Psoas muscle (tissue), 8 donors: Measurements from ENCODE around the gene TCF15. TPM values are rescaled to one million over a fixed set of nuclear protein-coding genes. Genes with fewer than 3 reads are reported as not detected.

ENCODE experiments used
- ATAC-seq, 4 donors: fragments of 200-7000 bp; cut with Tn5 transposase; one replicate each; pipeline ENCODE4 v1.9.1; 2020; ENCODE audit warnings: moderate library complexity in 3 of 4, mild to moderate bottlenecking in 2 of 4
- DNase-seq, 2 donors: peaks; one replicate each; pipeline ENCODE4 v3.0.0-alpha.2; 2020
- H3K27ac ChIP-seq: fragments of 200-600 bp; one replicate; pipeline ENCODE4 v1.8.0; 2022
- H3K27me3 ChIP-seq, 3 donors: fragments of 200-600 bp in 1 of 3; one replicate each; pipeline versions ENCODE4 v1.6.1 to v1.8.0; 2013 to 2022; ENCODE audit warnings: low read length in 2 of 3, mild to moderate bottlenecking in 2 of 3, moderate library complexity in 1 of 3; ENCODE audit not compliant: insufficient read depth in 3 of 3
- H3K36me3 ChIP-seq, 2 donors: fragments of 200-600 bp in 1 of 2; one replicate each; pipeline versions ENCODE4 v1.6.1 to v1.8.0; 2013 to 2022; ENCODE audit warnings: low read depth in 1 of 2, mild to moderate bottlenecking in 1 of 2, moderate library complexity in 1 of 2; ENCODE audit not compliant: insufficient read depth in 1 of 2
- H3K4me1 ChIP-seq: fragments of 200-600 bp; one replicate; pipeline ENCODE4 v1.8.0; 2022
- H3K4me3 ChIP-seq: fragments of 200-600 bp; one replicate; pipeline ENCODE4 v1.8.0; 2022; ENCODE audit warnings: mild to moderate bottlenecking
- H3K9me3 ChIP-seq: fragments of 200-600 bp; one replicate; pipeline ENCODE4 v1.8.0; 2022
- WGBS, 3 donors: extraction: QIAGEN DNeasy Blood & Tissue Kit; methylation state at CpG; one replicate each; pipeline versions ENCODE4 v1.1.6 to v1.1.7; 2013; 5-methylcytosine and 5-hydroxymethylcytosine counted together
- intact Hi-C, 2 donors: fragments of 100-400 bp; cut with DNase I; formaldehyde crosslinking; loops; one replicate each; pipeline versions ENCODE4 v1.11.0 to v1.14.2; 2022
- polyA plus RNA-seq, 3 donors: library from polyadenylated mRNA; stranded (reverse); fragments of 200-250 nt; gene quantifications; one replicate each; pipeline ENCODE4 v1.2.3, GENCODE V29; 2013
- total RNA-seq, 4 donors: library from RNA; stranded (reverse); fragmentation: NEBNext Ultra II Directional in 2 of 4; extraction: Animal tissue kit (Norgen Biotek cat#: 25700) in 2 of 4; gene quantifications; one replicate each; pipeline versions ENCODE4 v1.2.1 to v1.2.4, GENCODE V29; 2021 to 2023
- TF ChIP-seq, protein P1 (sequence below): fragments of 200-600 bp; IDR thresholded peaks from one replicate; pipeline ENCODE4 v1.8.0; 2022; ENCODE audit warnings: antibody characterized with exemption
- donor health status: healthy with polysubstance abuse.
- donor health status: DM: no; HTN: no; CAD: no; lungs with moderate emphysema.
- donor health status: Bipolar disorder and iron deficiency.
- donor health status: healthy.
- donor health status: DM: yes; HTN: yes; CAD: no.
- donor health status: DM: no; HTN: no; CAD: no.
- donor health status: DM: no; HTN: no; CAD: no.
- donor health status: DM: yes; HTN: yes; CAD: no.

The TCF15 gene
- total and polyA plus RNA-seq, 7 donors = 3.0 to 10.6 (median 5.1) TPM

GRCh38 chr20:617934-618690, 8.0 kb upstream of the TCF15 start:
- TF ChIP-seq, protein P1, sequence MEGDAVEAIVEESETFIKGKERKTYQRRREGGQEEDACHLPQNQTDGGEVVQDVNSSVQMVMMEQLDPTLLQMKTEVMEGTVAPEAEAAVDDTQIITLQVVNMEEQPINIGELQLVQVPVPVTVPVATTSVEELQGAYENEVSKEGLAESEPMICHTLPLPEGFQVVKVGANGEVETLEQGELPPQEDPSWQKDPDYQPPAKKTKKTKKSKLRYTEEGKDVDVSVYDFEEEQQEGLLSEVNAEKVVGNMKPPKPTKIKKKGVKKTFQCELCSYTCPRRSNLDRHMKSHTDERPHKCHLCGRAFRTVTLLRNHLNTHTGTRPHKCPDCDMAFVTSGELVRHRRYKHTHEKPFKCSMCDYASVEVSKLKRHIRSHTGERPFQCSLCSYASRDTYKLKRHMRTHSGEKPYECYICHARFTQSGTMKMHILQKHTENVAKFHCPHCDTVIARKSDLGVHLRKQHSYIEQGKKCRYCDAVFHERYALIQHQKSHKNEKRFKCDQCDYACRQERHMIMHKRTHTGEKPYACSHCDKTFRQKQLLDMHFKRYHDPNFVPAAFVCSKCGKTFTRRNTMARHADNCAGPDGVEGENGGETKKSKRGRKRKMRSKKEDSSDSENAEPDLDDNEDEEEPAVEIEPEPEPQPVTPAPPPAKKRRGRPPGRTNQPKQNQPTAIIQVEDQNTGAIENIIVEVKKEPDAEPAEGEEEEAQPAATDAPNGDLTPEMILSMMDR = no peak
- ATAC-seq = no peak
- peaks cover 0 to 23% (median 7%) of the 10 kb centered on the region in 3 donors for H3K27me3 ChIP-seq
- intact Hi-C loops = no loop called here
- WGBS, 3 donors = 77 to 92% (median 91%) methylated on average over 4 of the region's 4 CpGs
- peaks cover 7% of the 10 kb centered on the region for H3K9me3 ChIP-seq
- no peaks in the 10 kb centered on the region for H3K36me3 ChIP-seq
- no peak overlapping the region for H3K4me3 ChIP-seq
- DNase-seq = no peak
- H3K4me1 ChIP-seq = no peaks in the 10 kb centered on the region
- no peak overlapping the region for H3K27ac ChIP-seq

- H3K4me3 ChIP-seq = no peak overlapping the region
- intact Hi-C loops = no loop called here
- peaks cover 7% of the 10 kb centered on the region for H3K9me3 ChIP-seq
- peaks cover 0 to 47% (median 8%) of the 10 kb centered on the region in 3 donors for H3K27me3 ChIP-seq
- H3K27ac ChIP-seq = no peak overlapping the region
- 77 to 86% (median 85%) methylated on average over 4 of the region's 4 CpGs for WGBS, 3 donors
- no peak for ATAC-seq
- no peaks in the 10 kb centered on the region for H3K4me1 ChIP-seq
- TF ChIP-seq, protein P1 = no peak
- H3K36me3 ChIP-seq = no peaks in the 10 kb centered on the region
- no peak for DNase-seq
Measured at GRCh38 chr20:615514-615913, 5.4 kb upstream of the TCF15 start.

- Histone ChIP-seq H3K9me3 (no peaks in the 10 kb centered on the region), H3K4me1 (no peaks in the 10 kb centered on the region), H3K36me3 (no peaks in the 10 kb centered on the region), H3K4me3 (no peak overlapping the region), H3K27me3 (peaks cover 0 to 51% (median 14%) of the 10 kb centered on the region in 3 donors), H3K27ac (no peak overlapping the region)
- DNase-seq (no peak), ATAC-seq (no peak)
- intact Hi-C loops = no loop called here
- 47 to 54% (median 53%) methylated on average over 8 of the region's 8 CpGs for WGBS, 3 donors
- TF ChIP-seq, protein P1 = no peak
Measured at GRCh38 chr20:611843-612185, 1.7 kb upstream of the TCF15 start.

DNA sequence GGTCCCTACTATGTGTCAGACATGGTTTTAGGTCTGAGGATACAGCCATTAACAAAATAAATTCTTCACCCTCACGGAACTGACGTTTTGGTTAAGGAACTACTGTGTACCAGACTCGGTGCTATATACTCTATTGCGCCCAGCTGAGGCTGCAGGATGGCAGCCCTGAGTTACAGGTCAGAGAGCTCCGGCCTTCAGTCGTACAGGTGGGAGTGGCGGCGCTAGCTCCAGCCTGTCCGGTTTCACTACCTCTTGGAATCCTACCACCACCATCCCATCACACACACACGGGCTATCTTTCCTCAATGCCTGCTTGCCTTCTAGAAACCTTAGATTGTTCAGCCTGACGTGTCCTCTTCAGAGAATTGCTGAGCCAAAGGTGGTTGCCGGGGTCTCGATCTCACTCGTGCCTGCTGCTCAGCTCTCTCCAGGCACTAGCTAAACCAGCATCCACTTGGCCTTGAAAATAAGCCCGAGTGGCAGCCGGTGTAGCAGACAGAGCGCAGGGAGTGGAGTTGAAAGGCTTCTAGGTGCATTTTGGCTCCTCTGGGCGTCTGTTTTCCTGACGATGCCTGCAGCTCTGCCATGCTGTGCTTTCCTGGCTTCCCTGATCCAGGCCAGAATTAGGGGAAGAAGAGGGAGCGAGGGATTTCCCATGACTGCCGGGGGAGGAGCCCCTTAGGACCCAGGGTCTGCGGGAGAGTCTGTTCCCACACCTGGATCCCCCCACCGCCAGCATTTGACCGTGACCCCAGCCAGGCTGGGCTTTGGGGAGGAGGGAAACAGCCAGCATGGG, 1.1 kb upstream of the TCF15 start:
- 41 to 45% (median 44%) methylated on average over 22 to 24 of the region's 24 CpGs for WGBS, 3 donors
- no peak for ATAC-seq
- H3K36me3 ChIP-seq = no peaks in the 10 kb centered on the region
- no peak for DNase-seq
- H3K9me3 ChIP-seq = no peaks in the 10 kb centered on the region
- H3K4me3 ChIP-seq = peak overlapping the region; percentile 54
- no peak overlapping the region for H3K27ac ChIP-seq
- H3K27me3 ChIP-seq = peaks cover 0 to 51% (median 14%) of the 10 kb centered on the region in 3 donors
- TF ChIP-seq, protein P1 = no peak
- no peaks in the 10 kb centered on the region for H3K4me1 ChIP-seq
- intact Hi-C loops = no loop called here
